Stimulated activated CD4-positive, alpha-beta T cell treated with anti-CD3 and anti-CD28 coated beads, Interleukin-12 subunit alpha, Interleukin-12 subunit beta, amount 100 ng/mL, for 24 hours (primary cell): ENCODE results near the gene EIF4G3.
"Not testable (repeated sequence)": the region's sequence is repeated elsewhere in the genome, so short reads cannot be mapped to it uniquely, and the experiment has no call there.

Experiments
- DNase-seq, 2 experiments: peaks; one replicate each; pipeline ENCODE4 v3.0.0-alpha.2; 2020; ENCODE audit warnings: low read depth in 2 of 2

Gene EIF4G3

GRCh38 chr1:21152423-21153100, 24.1 kb downstream of the EIF4G3 start:
- DNase-seq = no peak

GRCh38 chr1:21149855-21150432, 26.8 kb downstream of the EIF4G3 start:
- no peak for DNase-seq

GRCh38 chr1:21149430-21149854, 27.3 kb downstream of the EIF4G3 start:
- DNase-seq = no peak

- no peak for DNase-seq
These were observed 32.9 kb downstream of the EIF4G3 start for GRCh38 chr1:21143752-21144151.

GRCh38 chr1:21143138-21143537, 33.6 kb downstream of the EIF4G3 start:
- DNase-seq = no peak

- no peak for DNase-seq
These were observed 35.7 kb downstream of the EIF4G3 start for GRCh38 chr1:21141030-21141429.

GRCh38 chr1:21139601-21140000, 37.1 kb downstream of the EIF4G3 start:
- no peak for DNase-seq

- not testable (repeated sequence) for DNase-seq
These were observed 40.4 kb downstream of the EIF4G3 start for GRCh38 chr1:21136344-21136743.

GRCh38 chr1:21131200-21131599, 45.5 kb downstream of the EIF4G3 start:
- no peak for DNase-seq

- no peak for DNase-seq
These were observed 47.3 kb downstream of the EIF4G3 start for GRCh38 chr1:21129407-21129806.

- no peak for DNase-seq
These were observed 50.4 kb downstream of the EIF4G3 start for GRCh38 chr1:21126324-21126723.

GRCh38 chr1:21124846-21125245, 51.9 kb downstream of the EIF4G3 start:
- DNase-seq = no peak

- no peak for DNase-seq
These were observed 53.3 kb downstream of the EIF4G3 start for GRCh38 chr1:21123287-21123948.

GRCh38 chr1:21121764-21122471, 54.8 kb downstream of the EIF4G3 start:
- DNase-seq = no peak

GRCh38 chr1:21118167-21118566, 58.5 kb downstream of the EIF4G3 start:
- DNase-seq = no peak

GRCh38 chr1:21117597-21118001, 59.1 kb downstream of the EIF4G3 start:
- no peak for DNase-seq

GRCh38 chr1:21117159-21117558, 59.5 kb downstream of the EIF4G3 start:
- DNase-seq = no peak

GRCh38 chr1:21115098-21115760, 61.5 kb downstream of the EIF4G3 start:
- DNase-seq = no peak

GRCh38 chr1:21114431-21114830, 62.3 kb downstream of the EIF4G3 start:
- no peak for DNase-seq

- no peak for DNase-seq
These were observed 66.5 kb downstream of the EIF4G3 start for GRCh38 chr1:21110163-21110562.

GRCh38 chr1:21106709-21107108, 70.0 kb downstream of the EIF4G3 start:
- no peak for DNase-seq

- DNase-seq = no peak
These were observed 70.5 kb downstream of the EIF4G3 start for GRCh38 chr1:21106238-21106637.
